ENCODE data around the gene NDUFA8.

NDUFA8 gene

DNA sequence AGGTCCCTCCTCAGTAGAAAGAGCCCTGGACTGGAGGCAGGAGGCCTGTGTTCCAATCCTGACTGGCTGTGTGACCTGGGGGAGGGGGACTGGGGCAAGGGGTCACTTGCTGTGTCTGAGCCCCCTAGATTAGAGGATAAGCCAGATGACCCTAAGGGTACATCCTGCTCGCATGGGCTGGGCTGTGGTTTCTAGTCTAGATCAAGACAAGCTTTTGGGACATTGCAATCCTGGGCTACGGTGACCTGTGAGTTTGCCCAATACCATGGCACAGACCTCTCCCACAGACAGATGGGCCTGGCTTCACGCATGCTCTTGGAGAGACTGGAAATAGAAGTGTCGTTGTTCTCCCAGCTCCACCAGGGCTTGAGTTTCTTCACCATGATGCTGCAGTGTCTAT, 27.0 kb downstream of the NDUFA8 start:
- DNase-seq (ENCODE audit: extremely low read depth, low read depth) = no peak
- TF ChIP-seq, protein P1, sequence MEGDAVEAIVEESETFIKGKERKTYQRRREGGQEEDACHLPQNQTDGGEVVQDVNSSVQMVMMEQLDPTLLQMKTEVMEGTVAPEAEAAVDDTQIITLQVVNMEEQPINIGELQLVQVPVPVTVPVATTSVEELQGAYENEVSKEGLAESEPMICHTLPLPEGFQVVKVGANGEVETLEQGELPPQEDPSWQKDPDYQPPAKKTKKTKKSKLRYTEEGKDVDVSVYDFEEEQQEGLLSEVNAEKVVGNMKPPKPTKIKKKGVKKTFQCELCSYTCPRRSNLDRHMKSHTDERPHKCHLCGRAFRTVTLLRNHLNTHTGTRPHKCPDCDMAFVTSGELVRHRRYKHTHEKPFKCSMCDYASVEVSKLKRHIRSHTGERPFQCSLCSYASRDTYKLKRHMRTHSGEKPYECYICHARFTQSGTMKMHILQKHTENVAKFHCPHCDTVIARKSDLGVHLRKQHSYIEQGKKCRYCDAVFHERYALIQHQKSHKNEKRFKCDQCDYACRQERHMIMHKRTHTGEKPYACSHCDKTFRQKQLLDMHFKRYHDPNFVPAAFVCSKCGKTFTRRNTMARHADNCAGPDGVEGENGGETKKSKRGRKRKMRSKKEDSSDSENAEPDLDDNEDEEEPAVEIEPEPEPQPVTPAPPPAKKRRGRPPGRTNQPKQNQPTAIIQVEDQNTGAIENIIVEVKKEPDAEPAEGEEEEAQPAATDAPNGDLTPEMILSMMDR (IDR thresholded peaks at IDR 0.05; ENCODE audit: low read depth, low read length) = no peak

DNA sequence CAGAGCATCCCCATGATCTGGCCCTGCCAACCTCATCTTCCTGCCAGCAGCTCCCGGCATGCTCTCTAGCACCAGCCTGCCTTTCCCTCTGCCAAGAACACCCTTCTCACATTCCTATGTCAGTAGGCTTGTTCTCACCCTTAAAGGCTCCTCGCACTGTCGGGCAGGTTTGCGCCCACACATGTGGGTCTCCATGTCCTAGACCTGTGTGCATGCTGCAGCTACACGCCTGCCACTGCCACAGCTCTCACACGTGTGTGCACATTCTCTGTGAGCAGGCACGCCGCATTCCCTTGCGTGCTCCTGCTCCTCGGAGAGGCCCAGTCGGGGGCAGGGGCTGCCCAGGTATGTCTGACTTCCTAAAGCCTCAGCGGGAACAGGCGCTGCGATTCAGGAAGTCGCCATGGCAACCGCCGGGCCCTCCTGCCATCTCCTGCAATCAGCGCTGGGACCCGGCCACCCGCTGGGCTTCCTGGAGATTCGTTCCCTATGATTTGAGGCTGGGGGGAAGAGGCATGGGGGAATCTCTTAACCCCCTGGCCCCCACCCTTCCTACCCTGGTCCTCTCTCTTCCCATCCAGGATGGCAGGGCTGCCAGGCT, 28.1 kb downstream of the NDUFA8 start:
- TF ChIP-seq, protein P1 (IDR thresholded peaks at IDR 0.05; ENCODE audit: low read depth, low read length) = no peak
- DNase-seq (ENCODE audit: extremely low read depth, low read depth) = no peak

DNA sequence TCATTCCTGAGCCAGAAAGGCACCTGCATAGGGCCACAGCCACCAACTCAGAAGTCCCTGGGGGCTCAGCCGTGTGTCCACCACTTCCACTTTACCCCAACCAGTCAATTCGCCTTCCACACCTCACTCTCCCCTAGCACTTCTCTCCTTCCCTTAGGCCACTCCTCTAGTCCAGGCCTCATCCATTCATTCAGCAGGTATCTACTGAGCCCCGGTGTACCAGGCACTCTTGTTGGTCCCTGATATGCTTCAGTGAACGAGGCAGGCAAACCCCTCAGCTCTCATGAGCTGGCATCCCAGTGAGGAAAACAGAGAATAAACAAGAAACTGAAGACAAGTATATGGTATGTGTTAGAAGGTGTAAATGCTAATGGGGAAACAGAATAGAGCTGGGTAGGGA, 28.7 kb downstream of the NDUFA8 start:
- no peak for DNase-seq (ENCODE audit: extremely low read depth, low read depth)
- TF ChIP-seq, protein P1 (IDR thresholded peaks at IDR 0.05; ENCODE audit: low read depth, low read length) = no peak

DNA sequence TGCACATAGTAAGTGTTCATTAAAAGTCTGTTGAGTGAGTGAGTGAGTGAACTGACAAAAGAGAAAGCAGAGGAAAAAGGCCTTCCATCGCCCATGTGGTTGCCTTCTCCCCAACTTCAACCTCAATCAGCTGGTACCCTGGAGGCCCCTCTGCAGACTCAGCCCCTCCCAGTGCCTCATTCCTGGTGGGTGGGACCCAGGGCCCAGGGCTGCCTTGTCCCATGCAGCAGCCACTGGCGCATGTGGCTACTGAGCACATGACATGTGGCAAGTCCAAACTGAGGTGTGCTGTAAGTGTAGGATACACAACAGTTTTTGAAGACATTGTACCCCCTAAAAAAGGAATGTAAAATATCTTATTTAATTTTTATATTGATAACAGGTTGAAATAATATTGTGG, 29.6 kb downstream of the NDUFA8 start:
- TF ChIP-seq, protein P1 (IDR thresholded peaks at IDR 0.05; ENCODE audit: low read depth, low read length) = no peak
- no peak for DNase-seq (ENCODE audit: extremely low read depth, low read depth)

DNA sequence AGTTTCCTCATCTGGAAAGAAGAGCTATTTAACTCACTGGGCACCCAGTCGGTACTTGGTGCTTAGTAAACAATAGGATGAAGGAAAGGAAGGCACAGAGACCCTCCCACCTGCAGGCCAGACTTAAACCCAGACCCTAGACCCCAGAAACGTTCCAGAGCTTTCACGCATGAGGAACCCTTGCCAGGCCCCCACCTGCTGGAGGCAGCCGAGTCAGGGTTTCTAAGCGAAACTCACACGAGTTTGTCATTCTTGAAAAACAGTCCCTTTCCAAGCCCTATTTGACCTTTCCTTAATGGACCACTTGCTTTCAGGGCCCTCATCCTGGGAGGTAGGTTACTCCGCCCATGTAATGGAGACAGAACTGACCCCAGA, 30.6 kb downstream of the NDUFA8 start:
- no peak for DNase-seq (ENCODE audit: extremely low read depth, low read depth)
- TF ChIP-seq, protein P1 (IDR thresholded peaks at IDR 0.05; ENCODE audit: low read depth, low read length) = no peak

DNA sequence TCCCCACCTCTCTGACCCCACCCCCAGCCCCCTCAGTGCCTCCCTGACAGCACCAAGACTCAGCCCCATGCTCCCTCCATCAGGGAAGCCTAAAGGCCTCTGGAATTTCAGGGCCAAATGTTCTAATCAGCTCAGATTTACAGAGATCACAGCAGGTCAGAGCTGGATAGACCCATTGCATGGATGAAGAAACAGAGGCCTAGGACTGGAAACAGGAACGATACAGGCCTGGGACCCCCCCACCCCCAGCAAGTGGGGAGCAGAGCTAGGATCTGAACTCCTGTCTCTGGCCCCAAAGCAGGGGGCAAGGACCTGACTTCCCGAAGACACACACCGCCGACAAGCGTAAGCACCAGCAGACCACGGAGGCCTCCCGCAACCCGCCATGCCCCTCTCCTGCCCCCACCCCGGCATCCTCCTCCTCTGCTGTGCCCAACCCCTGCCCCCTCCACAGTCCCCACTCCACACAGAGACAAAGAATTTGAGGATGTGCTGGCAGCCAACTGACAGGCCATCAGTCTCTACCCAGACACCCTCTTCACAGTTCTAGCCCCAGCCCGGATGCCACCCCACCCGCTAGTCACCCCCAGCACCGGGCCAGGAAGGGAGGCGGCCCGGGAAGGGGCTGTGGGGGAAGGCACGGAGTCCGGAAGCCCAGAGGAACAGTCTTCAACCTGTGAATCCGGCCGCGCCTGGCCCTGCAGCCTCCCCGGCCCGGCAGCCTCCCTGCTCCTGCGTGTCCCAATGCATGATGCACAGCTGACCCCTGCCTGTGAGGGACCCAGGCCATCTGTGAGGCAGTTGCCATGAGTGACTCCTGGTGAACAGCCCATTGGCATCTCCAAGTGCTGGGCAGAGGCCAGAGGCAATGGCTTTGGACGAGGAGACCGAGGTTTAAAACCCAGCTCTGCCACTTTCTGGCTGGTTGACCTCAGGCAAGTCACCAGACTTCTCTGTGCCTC, 31.3 kb downstream of the NDUFA8 start:
- no peak for DNase-seq (ENCODE audit: extremely low read depth, low read depth)
- TF ChIP-seq, protein P1 (IDR thresholded peaks at IDR 0.05; ENCODE audit: low read depth, low read length) = no peak

DNA sequence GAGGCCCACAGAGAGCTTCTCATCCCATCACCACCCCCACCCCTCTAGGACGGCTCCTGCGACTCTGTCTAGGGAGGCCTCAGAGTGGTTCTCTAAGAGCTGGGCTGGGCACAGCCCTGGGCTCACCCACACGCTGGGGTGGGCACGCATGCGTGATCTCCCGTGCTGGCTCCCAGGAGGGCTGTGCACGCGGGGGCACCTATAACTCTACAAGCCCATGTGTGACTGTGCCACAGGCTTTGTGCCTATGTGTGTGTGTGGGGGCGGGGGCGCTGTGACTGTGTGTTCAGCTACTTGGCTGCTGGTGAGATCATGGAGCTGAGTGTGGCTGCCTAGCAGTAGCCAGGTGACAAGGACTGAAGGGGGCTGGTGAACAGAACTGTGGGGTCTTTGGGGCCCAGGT, 32.2 kb downstream of the NDUFA8 start:
- TF ChIP-seq, protein P1 (IDR thresholded peaks at IDR 0.05; ENCODE audit: low read depth, low read length) = no peak
- no peak for DNase-seq (ENCODE audit: extremely low read depth, low read depth)
